IMR-90 (cell line): Measurements from ENCODE around the gene TTI1. TPM values are rescaled to one million over a fixed set of nuclear protein-coding genes. Genes with fewer than 3 reads are reported as not detected.

Experiments
- ATAC-seq: fragments of 200-7000 bp; cut with Tn5 transposase; 2 replicates; pipeline ENCODE4 v1.9.1; 2020; ENCODE audit warnings: low read depth, mild to moderate bottlenecking, moderate library complexity
- BruUV-seq: library from RNA; stranded (reverse); fragments of 400-500 nt; replicated peaks from 2 replicates; lab custom pipeline; 2021; lab: Mats Ljungman, UMichigan
- CTCF ChIA-PET: fragments of 300-600 bp; formaldehyde crosslinking; extraction: SDS; loops from one replicate; lab custom pipeline; 2021; ENCODE audit warnings: antibody characterized with exemption; lab: Yijun Ruan, JAX
- POLR2A ChIA-PET: fragments of 300-600 bp; sonication (Branson Sonifier 250); formaldehyde crosslinking; loops from one replicate; lab custom pipeline; 2022; ENCODE audit warnings: antibody characterized with exemption; ENCODE audit not compliant: unreplicated experiment; lab: Charles Lee
- DNase-seq: peaks from one replicate; pipeline ENCODE4 v3.0.0; 2013
- H2AFZ ChIP-seq: replicated peaks from 2 replicates; pipeline ENCODE3; 2013; ENCODE audit warnings: low read length, mild to moderate bottlenecking; ENCODE audit not compliant: poor library complexity
- H2AK5ac ChIP-seq: 2 replicates; pipeline ENCODE4 v1.6.1; 2013; ENCODE audit warnings: low read depth, low read length, inconsistent platforms
- H2AK9ac ChIP-seq: replicated peaks from 2 replicates; pipeline ENCODE3; 2013; ENCODE audit warnings: mild to moderate bottlenecking, low read depth, low read length, moderate library complexity; ENCODE audit not compliant: poor library complexity
- H2BK120ac ChIP-seq: 2 replicates; pipeline ENCODE4 v1.6.1; 2013; ENCODE audit warnings: low read depth, low read length, inconsistent platforms
- H2BK15ac ChIP-seq: 3 replicates; pipeline ENCODE4 v1.6.1; 2013; ENCODE audit warnings: low read depth, low read length, inconsistent platforms
- H2BK20ac ChIP-seq: 2 replicates; pipeline ENCODE4 v1.6.1; 2013; ENCODE audit warnings: low read depth, mild to moderate bottlenecking, inconsistent platforms, low read length, moderate library complexity
- H2BK5ac ChIP-seq: 2 replicates; pipeline ENCODE4 v1.6.1; 2013; ENCODE audit warnings: mild to moderate bottlenecking, low read depth, low read length, inconsistent platforms; ENCODE audit not compliant: poor library complexity, severe bottlenecking
- H3K14ac ChIP-seq: replicated peaks from 2 replicates; pipeline ENCODE4 v1.6.1; 2013; ENCODE audit warnings: low read depth, low read length, inconsistent platforms
- H3K18ac ChIP-seq: 2 replicates; pipeline ENCODE4 v1.6.1; 2013; ENCODE audit warnings: low read depth, low read length, control low read depth
- H3K23ac ChIP-seq: 2 replicates; pipeline ENCODE4 v1.6.1; 2013; ENCODE audit warnings: low read depth, low read length, inconsistent platforms
- H3K27ac ChIP-seq: 2 replicates; pipeline ENCODE4 v1.5.1; 2013; ENCODE audit warnings: mild to moderate bottlenecking, control low read depth, low read length; ENCODE audit not compliant: insufficient read depth
- H3K27me3 ChIP-seq: 2 replicates; pipeline ENCODE4 v1.6.1; 2013; ENCODE audit warnings: low read length; ENCODE audit not compliant: control insufficient read depth, insufficient read depth
- H3K36me3 ChIP-seq: 2 replicates; pipeline ENCODE4 v1.6.1; 2013; ENCODE audit warnings: low read length, mixed read lengths; ENCODE audit not compliant: control insufficient read depth, insufficient read depth
- H3K4ac ChIP-seq: 2 replicates; pipeline ENCODE4 v1.6.1; 2013; ENCODE audit warnings: low read depth, low read length, inconsistent platforms
- H3K4me1 ChIP-seq: 2 replicates; pipeline ENCODE4 v1.6.1; 2013; ENCODE audit warnings: low read length, mixed read lengths; ENCODE audit not compliant: control insufficient read depth, insufficient read depth
- H3K4me2 ChIP-seq: 2 replicates; pipeline ENCODE4 v1.6.1; 2013; ENCODE audit warnings: low read depth, mild to moderate bottlenecking, control low read depth, low read length, moderate library complexity
- H3K4me3 ChIP-seq: 2 replicates; pipeline ENCODE4 v1.5.1; 2013; ENCODE audit warnings: low read depth, mild to moderate bottlenecking, control low read depth, low read length, moderate library complexity; ENCODE audit not compliant: insufficient read depth
- H3K56ac ChIP-seq: 2 replicates; pipeline ENCODE4 v1.6.1; 2013; ENCODE audit warnings: low read length, inconsistent platforms; ENCODE audit not compliant: insufficient read depth; ENCODE audit errors: extremely low read depth
- H3K79me1 ChIP-seq, 2 experiments: 2 replicates each; pipeline ENCODE4 v1.6.1; 2013; ENCODE audit warnings: low read length in 2 of 2, inconsistent platforms in 1 of 2, low read depth in 1 of 2
- H3K9ac ChIP-seq: 2 replicates; pipeline ENCODE4 v1.6.1; 2013; ENCODE audit warnings: low read depth, low read length, control low read depth
- H3K9me1 ChIP-seq: 2 replicates; pipeline ENCODE4 v1.6.1; 2013; ENCODE audit warnings: low read length, inconsistent platforms; ENCODE audit not compliant: insufficient read depth
- H3K9me3 ChIP-seq: 2 replicates; pipeline ENCODE4 v1.6.1; 2013; ENCODE audit warnings: low read length; ENCODE audit not compliant: control insufficient read depth, insufficient read depth
- H4K20me1 ChIP-seq: 2 replicates; pipeline ENCODE4 v1.6.1; 2013; ENCODE audit warnings: low read length, inconsistent platforms; ENCODE audit not compliant: insufficient read depth
- H4K5ac ChIP-seq: 2 replicates; pipeline ENCODE4 v1.6.1; 2013; ENCODE audit warnings: mild to moderate bottlenecking, low read depth, low read length, control low read depth
- H4K8ac ChIP-seq, 2 experiments: 2 replicates each; pipeline ENCODE4 v1.6.1; 2013; ENCODE audit warnings: low read depth in 2 of 2, low read length in 2 of 2, control low read depth in 1 of 2, inconsistent platforms in 1 of 2
- H4K91ac ChIP-seq: 2 replicates; pipeline ENCODE4 v1.6.1; 2013; ENCODE audit warnings: low read depth, low read length, inconsistent platforms; ENCODE audit not compliant: insufficient read depth
- BHLHE40 ChIP-seq: fragments of 150-350 bp; IDR thresholded peaks from 2 replicates; pipeline ENCODE4 v1.6.1; 2016; ENCODE audit warnings: mild to moderate bottlenecking, low read depth, low read length
- CEBPB ChIP-seq: IDR thresholded peaks from 2 replicates; pipeline ENCODE4 v1.6.1; 2012; ENCODE audit warnings: low read depth, low read length, improper control_type of control experiment
- CHD1 ChIP-seq: IDR thresholded peaks from 2 replicates; pipeline ENCODE4 v1.6.1; 2012; ENCODE audit warnings: low read depth, low read length, improper control_type of control experiment
- FOS ChIP-seq: fragments of 150-350 bp; IDR thresholded peaks from 2 replicates; pipeline ENCODE4 v1.6.1; 2016; ENCODE audit warnings: low read depth, low read length
- MAFK ChIP-seq: IDR thresholded peaks from 2 replicates; pipeline ENCODE4 v1.6.1; 2012; ENCODE audit warnings: low read depth, low read length, improper control_type of control experiment
- MXI1 ChIP-seq: IDR thresholded peaks from 2 replicates; pipeline ENCODE4 v1.6.1; 2012; ENCODE audit warnings: low read depth, mild to moderate bottlenecking, low read length, moderate library complexity, borderline replicate concordance
- POLR2A ChIP-seq: IDR thresholded peaks from 2 replicates; pipeline ENCODE4 v1.6.1; 2012; ENCODE audit warnings: mild to moderate bottlenecking, low read depth, low read length
- RCOR1 ChIP-seq: IDR thresholded peaks from 2 replicates; pipeline ENCODE4 v1.6.1; 2012; ENCODE audit warnings: mild to moderate bottlenecking, low read length, improper control_type of control experiment; ENCODE audit not compliant: insufficient replicate concordance
- RFX5 ChIP-seq: IDR thresholded peaks from 2 replicates; pipeline ENCODE4 v1.8.0; 2012; ENCODE audit warnings: low read depth, mild to moderate bottlenecking, low read length, moderate library complexity
- SMC3 ChIP-seq: fragments of 150-350 bp; IDR thresholded peaks from 2 replicates; pipeline ENCODE4 v1.6.1; 2016; ENCODE audit warnings: low read depth, mild to moderate bottlenecking, antibody characterized with exemption, low read length, moderate library complexity
- WGBS, 2 experiments: methylation state at CpG; one replicate each; pipeline versions ENCODE4 v1.1.5 to v1.1.7; 2013; ENCODE audit warnings: missing lambda C conversion rate in 2 of 2; ENCODE audit not compliant: insufficient read length in 1 of 2; ENCODE audit errors: extremely low coverage in 2 of 2; 5-methylcytosine and 5-hydroxymethylcytosine counted together
- dilution Hi-C: fragments of 300-500 bp; cut with HindIII; formaldehyde crosslinking; loops from one replicate; pipeline ENCODE4 v1.14.3; 2018; ENCODE audit warnings: low sequenced_read_pairs; ENCODE audit not compliant: unreplicated experiment
- in situ Hi-C: fragments of 300-500 bp; cut with MboI; formaldehyde crosslinking; loops from 3 replicates; pipeline ENCODE4 v1.14.3; 2019; ENCODE audit warnings: low sequenced_read_pairs, inconsistent platforms, mixed read lengths
- intact Hi-C: fragments of 100-400 bp; cut with micrococcal nuclease; formaldehyde crosslinking; loops from 2 replicates; pipeline ENCODE4 v1.10.0; 2022
- polyA plus RNA-seq, 3 experiments: library from polyadenylated mRNA; depleted of rRNA; stranded (reverse); fragments of >200 nt; gene quantifications; 2 replicates each; pipeline ENCODE4 v1.2.3, GENCODE V29; 2012; ENCODE audit warnings: low replicate concordance in 1 of 3
- total RNA-seq: library from RNA; depleted of rRNA; stranded (reverse); fragments of >200 nt; gene quantifications from 2 replicates; pipeline ENCODE4 v1.2.3, GENCODE V29; 2012
- TF ChIP-seq, protein P1 (sequence below): conservative IDR thresholded peaks from 2 replicates; pipeline ENCODE4 v1.5.1; 2012; ENCODE audit warnings: mild to moderate bottlenecking, low read depth, low read length, improper control_type of control experiment

TTI1 gene
- total and polyA plus RNA-seq, 2 of the 4 experiments (the other 2 are of a cell fraction) = 12.5 to 17.6 TPM

DNA sequence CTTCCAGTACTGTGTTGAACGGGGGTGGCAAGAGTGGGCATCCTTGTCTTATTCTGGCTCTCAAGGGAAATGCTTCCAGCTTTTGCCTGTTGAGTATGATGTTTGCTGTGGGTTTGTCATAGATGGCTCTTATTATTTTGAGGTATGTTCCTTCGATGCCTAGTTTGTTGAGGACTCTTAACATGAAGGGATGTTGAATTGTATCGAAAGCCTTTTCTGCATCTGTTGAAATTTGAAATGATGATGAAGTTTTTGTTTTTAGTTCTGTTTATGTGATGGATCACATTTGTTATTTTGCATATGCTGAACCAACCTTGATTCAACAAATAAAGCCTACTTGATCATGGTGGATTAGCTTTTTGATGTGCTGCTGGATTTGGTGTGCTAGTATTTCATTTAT lies 48.3 kb upstream of the TTI1 start:
- H2AFZ ChIP-seq = no peak overlapping the region
- no peak overlapping the region; the same call in 1 of the 2 replicates for H3K27ac ChIP-seq
- H2AK5ac ChIP-seq = peak overlapping the region; percentile 70; the same call in 1 of the 2 replicates
- H3K9me1 ChIP-seq = peaks cover 32% of the 10 kb centered on the region
- ChIA-PET POLR2A (no interaction called here), CTCF (no interaction called here)
- peaks cover 8% of the 10 kb centered on the region for H3K36me3 ChIP-seq
- H3K27me3 ChIP-seq = no peaks in the 10 kb centered on the region
- intact Hi-C loops = loop anchor here (5.0 kb wide), 1 partner anchor 36 kb away; no protein-coding TSS in a partner anchor
- peaks cover 2% of the 10 kb centered on the region; the same call in 1 of the 2 replicates for H3K9me3 ChIP-seq
- no peak overlapping the region for H3K4me2 ChIP-seq
- H3K9ac ChIP-seq = no peak overlapping the region
- no TSS peak for BruUV-seq
- peak overlapping the region; percentile 31; the same call in 1 of the 2 replicates for H2BK120ac ChIP-seq
- no peak overlapping the region for H4K91ac ChIP-seq
- H4K20me1 ChIP-seq = no peaks in the 10 kb centered on the region
- in situ Hi-C loops = no loop called here
- no peak overlapping the region; a peak in 1 of 4 replicates for H4K8ac ChIP-seq
- no peak overlapping the region for H3K4me3 ChIP-seq
- H3K56ac ChIP-seq = no peak overlapping the region
- peak overlapping the region; percentile 4; the same call in 1 of the 2 replicates for H3K4ac ChIP-seq
- ATAC-seq (no peak), DNase-seq (no peak)
- no peak overlapping the region for H2AK9ac ChIP-seq
- H3K14ac ChIP-seq = no peak overlapping the region; the same call in 1 of the 2 replicates
- H3K23ac ChIP-seq = no peak overlapping the region
- peaks cover 40 to 65% of the 10 kb centered on the region in 2 experiments for H3K79me1 ChIP-seq
- H3K4me1 ChIP-seq = peaks cover 23% of the 10 kb centered on the region
- peak overlapping the region; percentile 38; the same call in 1 of the 2 replicates for H2BK20ac ChIP-seq
- dilution Hi-C loops = no loop called here
- TF ChIP-seq MAFK = no peak
- no peak for TF ChIP-seq FOS
- TF ChIP-seq CEBPB = no peak
- TF ChIP-seq CHD1 = no peak
- TF ChIP-seq, protein P1, sequence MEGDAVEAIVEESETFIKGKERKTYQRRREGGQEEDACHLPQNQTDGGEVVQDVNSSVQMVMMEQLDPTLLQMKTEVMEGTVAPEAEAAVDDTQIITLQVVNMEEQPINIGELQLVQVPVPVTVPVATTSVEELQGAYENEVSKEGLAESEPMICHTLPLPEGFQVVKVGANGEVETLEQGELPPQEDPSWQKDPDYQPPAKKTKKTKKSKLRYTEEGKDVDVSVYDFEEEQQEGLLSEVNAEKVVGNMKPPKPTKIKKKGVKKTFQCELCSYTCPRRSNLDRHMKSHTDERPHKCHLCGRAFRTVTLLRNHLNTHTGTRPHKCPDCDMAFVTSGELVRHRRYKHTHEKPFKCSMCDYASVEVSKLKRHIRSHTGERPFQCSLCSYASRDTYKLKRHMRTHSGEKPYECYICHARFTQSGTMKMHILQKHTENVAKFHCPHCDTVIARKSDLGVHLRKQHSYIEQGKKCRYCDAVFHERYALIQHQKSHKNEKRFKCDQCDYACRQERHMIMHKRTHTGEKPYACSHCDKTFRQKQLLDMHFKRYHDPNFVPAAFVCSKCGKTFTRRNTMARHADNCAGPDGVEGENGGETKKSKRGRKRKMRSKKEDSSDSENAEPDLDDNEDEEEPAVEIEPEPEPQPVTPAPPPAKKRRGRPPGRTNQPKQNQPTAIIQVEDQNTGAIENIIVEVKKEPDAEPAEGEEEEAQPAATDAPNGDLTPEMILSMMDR = no peak
- no peak for TF ChIP-seq RCOR1
- TF ChIP-seq BHLHE40 = no peak
- no peak for TF ChIP-seq POLR2A
- no peak for TF ChIP-seq MXI1
- no peak for TF ChIP-seq RFX5
- no peak for TF ChIP-seq SMC3
- 80% methylated on average over 1 of the region's 3 CpGs; no CpG with 5 or more reads in 1 of the 2 experiments for WGBS, 2 experiments
- 0 out of 3 replicates have a peak overlapping the region, but pooled peaks have one; percentile 35 for H2BK15ac ChIP-seq
- peak overlapping the region; percentile 12 for H2BK5ac ChIP-seq
- H4K5ac ChIP-seq = no peak overlapping the region
- H3K18ac ChIP-seq = peak overlapping the region; percentile 30
